ENCODE data around the gene SAMD5.
A peak's percentile ranks its signal among the peaks of the same experiment; 100 is the strongest.

SAMD5 gene

GRCh38 chr6:147508042-147508865 lies at the start of gene SAMD5:
Gene SAMD5 (plus strand): TSS chr6:147508690. CDS start chr6:147508929, 239 bp downstream.
- DNase-seq (ENCODE audit: low read depth), result peak; percentile 43
- TF ChIP-seq, protein P1, sequence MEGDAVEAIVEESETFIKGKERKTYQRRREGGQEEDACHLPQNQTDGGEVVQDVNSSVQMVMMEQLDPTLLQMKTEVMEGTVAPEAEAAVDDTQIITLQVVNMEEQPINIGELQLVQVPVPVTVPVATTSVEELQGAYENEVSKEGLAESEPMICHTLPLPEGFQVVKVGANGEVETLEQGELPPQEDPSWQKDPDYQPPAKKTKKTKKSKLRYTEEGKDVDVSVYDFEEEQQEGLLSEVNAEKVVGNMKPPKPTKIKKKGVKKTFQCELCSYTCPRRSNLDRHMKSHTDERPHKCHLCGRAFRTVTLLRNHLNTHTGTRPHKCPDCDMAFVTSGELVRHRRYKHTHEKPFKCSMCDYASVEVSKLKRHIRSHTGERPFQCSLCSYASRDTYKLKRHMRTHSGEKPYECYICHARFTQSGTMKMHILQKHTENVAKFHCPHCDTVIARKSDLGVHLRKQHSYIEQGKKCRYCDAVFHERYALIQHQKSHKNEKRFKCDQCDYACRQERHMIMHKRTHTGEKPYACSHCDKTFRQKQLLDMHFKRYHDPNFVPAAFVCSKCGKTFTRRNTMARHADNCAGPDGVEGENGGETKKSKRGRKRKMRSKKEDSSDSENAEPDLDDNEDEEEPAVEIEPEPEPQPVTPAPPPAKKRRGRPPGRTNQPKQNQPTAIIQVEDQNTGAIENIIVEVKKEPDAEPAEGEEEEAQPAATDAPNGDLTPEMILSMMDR (conservative IDR thresholded peaks at IDR 0.05; ENCODE audit: control insufficient read depth, insufficient read depth, low read depth, low read length), result no peak
- H3K4me3 ChIP-seq (ENCODE audit: control insufficient read depth, low read depth, low read length), result peak within 1 kb of the TSS; percentile 57

- peak; percentile 2 for DNase-seq (ENCODE audit: low read depth)
- no peak overlapping the region for H3K4me3 ChIP-seq (ENCODE audit: control insufficient read depth, low read depth, low read length)
- TF ChIP-seq, protein P1 (conservative IDR thresholded peaks at IDR 0.05; ENCODE audit: control insufficient read depth, insufficient read depth, low read depth, low read length), result no peak
These were observed 48.7 kb upstream of the SAMD5 start for GRCh38 chr6:147459780-147460179.

GRCh38 chr6:147463651-147464050 lies 44.8 kb upstream of the SAMD5 start:
- no peak overlapping the region for H3K4me3 ChIP-seq (ENCODE audit: control insufficient read depth, low read depth, low read length)
- TF ChIP-seq, protein P1 (conservative IDR thresholded peaks at IDR 0.05; ENCODE audit: control insufficient read depth, insufficient read depth, low read depth, low read length), result no peak
- DNase-seq (ENCODE audit: low read depth), result no peak

- TF ChIP-seq, protein P1 (conservative IDR thresholded peaks at IDR 0.05; ENCODE audit: control insufficient read depth, insufficient read depth, low read depth, low read length), result no peak
- DNase-seq (ENCODE audit: low read depth), result no peak
- no peak overlapping the region for H3K4me3 ChIP-seq (ENCODE audit: control insufficient read depth, low read depth, low read length)
These were observed 41.1 kb upstream of the SAMD5 start for GRCh38 chr6:147467428-147467827.

DNA sequence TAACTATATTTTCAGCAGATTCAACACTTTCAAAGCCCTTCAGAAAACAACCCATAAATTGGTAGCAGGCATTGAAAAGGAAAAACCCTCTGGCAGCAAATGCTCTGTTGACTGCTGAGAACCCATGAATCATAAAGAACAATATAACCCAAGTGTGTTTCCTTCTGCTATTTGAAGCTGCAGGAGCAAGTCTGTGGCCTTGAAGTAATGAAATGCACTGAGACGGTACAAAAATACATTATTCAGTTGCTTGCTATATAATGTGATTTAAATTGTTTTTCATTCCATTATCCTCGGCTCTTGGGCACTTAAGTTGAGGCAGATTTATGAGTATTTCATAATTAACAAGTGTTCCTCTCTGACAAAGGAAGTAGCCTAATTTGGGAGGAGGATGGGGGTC lies 40.6 kb upstream of the SAMD5 start:
- H3K4me3 ChIP-seq (ENCODE audit: control insufficient read depth, low read depth, low read length), result no peak overlapping the region
- DNase-seq (ENCODE audit: low read depth), result no peak
- TF ChIP-seq, protein P1 (conservative IDR thresholded peaks at IDR 0.05; ENCODE audit: control insufficient read depth, insufficient read depth, low read depth, low read length), result no peak

GRCh38 chr6:147468634-147469033 lies 39.9 kb upstream of the SAMD5 start:
- no peak overlapping the region for H3K4me3 ChIP-seq (ENCODE audit: control insufficient read depth, low read depth, low read length)
- TF ChIP-seq, protein P1 (conservative IDR thresholded peaks at IDR 0.05; ENCODE audit: control insufficient read depth, insufficient read depth, low read depth, low read length), result no peak
- DNase-seq (ENCODE audit: low read depth), result no peak
